IgD-negative memory B cell (primary cell): ENCODE measurements around the gene CHMP6. TPM values are rescaled to one million over a fixed set of nuclear protein-coding genes. Genes with fewer than 3 reads are reported as not detected.

ENCODE experiments used
- H3K27ac Mint-ChIP-seq, 3 donors: one replicate each; pipeline ENCODE4 v1.8.0; 2020 to 2022; ENCODE audit warnings: mild to moderate bottlenecking in 3 of 3, mixed read lengths in 3 of 3, moderate library complexity in 1 of 3
- H3K27me3 Mint-ChIP-seq: one replicate; pipeline ENCODE4 v1.8.0; 2021; ENCODE audit warnings: mixed read lengths
- H3K36me3 Mint-ChIP-seq: one replicate; pipeline ENCODE4 v1.8.0; 2020; ENCODE audit warnings: mild to moderate bottlenecking, mixed read lengths
- H3K4me1 Mint-ChIP-seq, 3 donors: one replicate each; pipeline ENCODE4 v1.8.0; 2020 to 2022; ENCODE audit warnings: mixed read lengths in 3 of 3, mild to moderate bottlenecking in 1 of 3
- H3K4me3 Mint-ChIP-seq, 4 donors: one replicate each; pipeline ENCODE4 v1.8.0; 2020 to 2022; ENCODE audit warnings: mild to moderate bottlenecking in 4 of 4, mixed read lengths in 4 of 4, moderate library complexity in 3 of 4
- H3K9me3 Mint-ChIP-seq, 3 donors: one replicate each; pipeline ENCODE4 v1.8.0; 2020 to 2021; ENCODE audit warnings: mixed read lengths in 3 of 3, mild to moderate bottlenecking in 1 of 3
- polyA plus RNA-seq: library from polyadenylated mRNA; unstranded; fragments of 300-500 nt; fragmentation: Illumina TruSeq; gene quantifications from one replicate; pipeline ENCODE4 v1.2.3, GENCODE V29; 2021

The CHMP6 gene
- polyA plus RNA-seq, 1 donor from 2014 or later: 30.2 TPM

DNA sequence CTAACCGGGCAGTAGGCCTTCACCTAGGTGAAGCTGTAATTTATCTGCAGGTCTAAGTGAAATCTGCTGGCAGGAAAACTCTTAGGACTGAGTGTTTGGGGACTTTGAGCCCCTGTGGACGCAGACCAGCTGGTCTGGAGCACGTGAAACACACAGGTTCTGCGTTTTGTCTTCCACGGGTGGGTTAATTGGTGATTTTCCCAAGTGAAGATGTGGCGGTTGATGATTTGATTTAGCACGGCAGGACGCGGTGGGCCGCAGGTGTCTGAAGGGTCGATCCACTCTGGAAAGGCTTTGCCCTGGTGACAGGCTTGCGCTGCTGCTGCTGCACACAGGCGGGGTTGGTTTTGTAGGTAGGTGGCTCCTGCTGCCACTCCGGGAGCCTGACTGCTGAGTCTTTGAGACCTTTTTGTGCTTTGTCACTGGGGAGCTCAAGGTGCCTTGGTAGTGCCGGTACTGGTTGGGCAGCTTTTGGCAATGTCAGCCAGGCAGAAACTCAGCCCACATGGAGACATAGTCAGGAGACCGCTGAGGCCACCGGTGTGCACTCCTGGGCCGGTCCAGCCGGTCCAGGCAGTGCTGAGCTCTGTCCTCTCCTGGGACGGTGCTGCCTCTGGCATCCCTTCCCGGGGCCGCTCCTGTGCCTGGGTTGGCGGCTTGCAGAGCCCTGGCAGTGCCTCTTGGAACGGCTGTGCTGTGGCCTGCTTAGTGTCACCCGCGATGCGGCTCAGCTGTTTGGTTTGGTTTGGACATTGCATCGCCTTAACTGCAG lies 45.6 kb downstream of the CHMP6 start:
- Mint-ChIP-seq H3K9me3 (no peaks in the 10 kb centered on the region), H3K27ac (peak overlapping the region; percentile 13 to 85 (median 67)), H3K36me3 (peaks cover 2% of the 10 kb centered on the region), H3K27me3 (peaks cover 23% of the 10 kb centered on the region), H3K4me1 (peaks cover 0 to 6% (median 2%) of the 10 kb centered on the region in 3 donors), H3K4me3 (peak overlapping the region in 2 of 4 donors; percentile 72 to 79)

- Mint-ChIP-seq H3K4me3 (peak overlapping the region in 2 of 4 donors; percentile 21 to 79), H3K9me3 (no peaks in the 10 kb centered on the region), H3K36me3 (peaks cover 2% of the 10 kb centered on the region), H3K27ac (peak overlapping the region in 2 of 3 donors; percentile 67 to 85), H3K27me3 (peaks cover 24% of the 10 kb centered on the region), H3K4me1 (peaks cover 0 to 6% (median 1%) of the 10 kb centered on the region in 3 donors)
Measured at GRCh38 chr17:81037798-81038733, 46.4 kb downstream of the CHMP6 start.

DNA sequence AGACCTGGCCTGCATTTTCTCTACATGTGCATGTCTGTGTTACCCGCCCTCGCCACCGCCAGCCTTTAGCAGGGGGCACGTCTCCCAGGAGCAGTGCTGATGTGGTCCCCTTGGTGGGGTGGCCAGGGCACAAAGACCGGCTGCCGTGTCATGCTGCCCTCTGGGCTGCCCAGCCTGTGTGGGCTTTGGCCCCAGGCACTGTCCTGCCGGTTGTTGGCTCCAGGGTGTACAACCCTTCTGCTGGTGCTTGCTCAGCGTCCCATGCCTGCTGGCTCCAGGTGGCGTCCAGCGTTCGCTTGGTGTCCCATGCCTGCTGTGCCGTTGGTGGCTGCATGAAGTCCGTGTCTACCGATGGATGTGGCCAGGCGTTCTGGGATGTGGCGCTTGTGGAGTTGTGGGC lies 47.5 kb downstream of the CHMP6 start:
- Mint-ChIP-seq H3K27me3 (peaks cover 19% of the 10 kb centered on the region), H3K36me3 (peaks cover 2% of the 10 kb centered on the region), H3K27ac (peak overlapping the region in 1 of 3 donors; percentile 67), H3K9me3 (no peaks in the 10 kb centered on the region), H3K4me3 (no peak overlapping the region), H3K4me1 (peaks cover 0 to 3% (median 1%) of the 10 kb centered on the region in 3 donors)

DNA sequence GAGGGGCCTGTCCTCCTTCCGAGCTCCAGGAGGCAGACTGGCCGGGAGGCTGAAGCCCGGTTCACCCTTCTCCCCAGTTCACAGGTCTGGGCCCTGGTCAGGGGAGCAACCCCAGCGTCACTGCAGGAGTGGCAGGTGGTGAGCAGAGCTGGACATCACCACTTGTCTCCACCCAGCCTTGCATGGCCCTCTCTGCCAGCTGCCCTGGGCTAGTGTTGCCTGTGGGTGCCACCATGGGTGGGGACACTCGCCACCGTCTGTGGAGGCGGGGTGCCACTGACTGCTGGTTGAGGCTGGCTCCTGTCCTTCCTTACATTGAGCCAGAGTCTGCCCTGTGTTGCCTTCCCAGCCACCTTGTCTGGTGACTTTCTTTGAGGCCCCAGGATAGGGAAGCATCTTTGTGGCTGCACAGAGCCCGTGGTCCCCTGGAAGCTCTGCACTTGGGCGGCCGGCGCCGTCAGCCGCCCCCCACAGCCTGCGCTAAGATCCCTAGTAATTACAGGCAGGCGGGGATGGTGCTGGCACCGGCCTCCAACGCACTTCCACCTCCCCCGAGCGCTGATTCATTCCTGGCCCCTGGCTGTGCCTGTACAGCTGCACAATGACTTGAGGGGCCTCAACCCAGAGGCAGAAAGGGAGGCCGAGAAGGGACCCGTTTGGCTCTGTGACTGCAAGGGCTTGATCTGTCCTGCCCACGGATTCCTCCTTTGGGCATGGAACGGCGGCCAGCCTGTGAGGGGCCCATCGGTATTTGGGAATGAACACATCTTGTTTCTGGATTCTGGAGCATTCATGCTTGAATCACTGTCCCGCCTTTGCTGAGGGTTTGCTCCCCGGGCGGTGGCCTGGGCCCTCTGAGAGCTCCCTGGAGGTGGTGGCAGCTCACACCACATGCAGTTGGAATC lies 48.5 kb downstream of the CHMP6 start:
- peaks cover 2% of the 10 kb centered on the region for H3K36me3 Mint-ChIP-seq
- no peak overlapping the region for H3K27ac Mint-ChIP-seq
- no peaks in the 10 kb centered on the region for H3K9me3 Mint-ChIP-seq
- H3K27me3 Mint-ChIP-seq: peaks cover 19% of the 10 kb centered on the region
- peaks cover 0 to 3% (median 1%) of the 10 kb centered on the region in 3 donors for H3K4me1 Mint-ChIP-seq
- no peak overlapping the region for H3K4me3 Mint-ChIP-seq

- Mint-ChIP-seq H3K9me3 (no peaks in the 10 kb centered on the region), H3K4me3 (peak overlapping the region in 1 of 4 donors; percentile 35), H3K4me1 (peaks cover 0 to 1% (median 0%) of the 10 kb centered on the region in 3 donors), H3K27ac (no peak overlapping the region), H3K36me3 (peaks cover 2% of the 10 kb centered on the region), H3K27me3 (peaks cover 16% of the 10 kb centered on the region)
Measured at GRCh38 chr17:81040791-81041337, 49.2 kb downstream of the CHMP6 start.

DNA sequence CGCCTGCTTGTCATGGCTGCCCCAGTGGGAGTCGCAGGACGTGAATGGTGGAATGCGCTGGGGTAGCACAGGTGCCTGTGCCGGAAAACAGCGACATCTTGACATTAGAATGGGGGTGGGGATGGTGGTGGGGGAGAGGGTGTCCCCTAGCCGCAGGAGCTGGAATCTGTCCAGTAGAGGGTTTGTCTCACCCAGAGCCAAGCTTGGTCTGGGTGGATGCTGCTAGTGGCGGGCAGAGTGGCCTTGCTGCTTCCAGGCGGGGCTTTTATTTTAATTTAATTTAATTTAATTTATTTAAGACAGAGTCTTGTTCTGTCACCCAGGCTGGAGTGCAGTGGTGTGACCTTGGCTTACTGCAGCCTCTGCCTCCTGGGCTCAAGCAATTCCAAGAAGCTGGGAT lies 51.0 kb downstream of the CHMP6 start:
- H3K27ac Mint-ChIP-seq: no peak overlapping the region

DNA sequence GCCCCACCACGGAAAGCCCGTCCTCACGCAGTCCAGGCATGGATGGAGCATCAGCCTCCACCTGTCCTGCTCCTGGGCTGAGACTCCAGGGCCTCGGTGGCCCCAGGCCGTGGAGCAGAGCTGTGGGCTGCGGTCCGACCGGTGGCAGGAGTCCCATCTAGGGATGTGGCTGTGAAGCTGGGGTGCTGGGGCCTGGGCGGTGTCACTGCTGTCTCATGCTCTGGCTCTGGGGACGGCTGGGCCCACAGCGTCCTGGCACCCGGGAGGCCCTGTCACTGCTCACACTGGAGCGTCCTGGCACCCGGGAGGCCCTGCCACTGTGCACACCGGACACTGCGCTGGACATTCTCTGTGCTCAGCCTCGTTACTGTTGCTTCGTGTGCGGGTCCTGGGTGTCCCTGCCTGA lies 51.7 kb downstream of the CHMP6 start:
- no peak overlapping the region for H3K4me3 Mint-ChIP-seq
- no peak overlapping the region for H3K27ac Mint-ChIP-seq

More for the DNA sequence above, 51.0 kb downstream of the CHMP6 start:
- Mint-ChIP-seq H3K4me1 (peaks cover 0 to 1% (median 0%) of the 10 kb centered on the region in 3 donors), H3K4me3 (no peak overlapping the region), H3K27me3 (peaks cover 13% of the 10 kb centered on the region), H3K36me3 (no peaks in the 10 kb centered on the region), H3K9me3 (no peaks in the 10 kb centered on the region)

DNA sequence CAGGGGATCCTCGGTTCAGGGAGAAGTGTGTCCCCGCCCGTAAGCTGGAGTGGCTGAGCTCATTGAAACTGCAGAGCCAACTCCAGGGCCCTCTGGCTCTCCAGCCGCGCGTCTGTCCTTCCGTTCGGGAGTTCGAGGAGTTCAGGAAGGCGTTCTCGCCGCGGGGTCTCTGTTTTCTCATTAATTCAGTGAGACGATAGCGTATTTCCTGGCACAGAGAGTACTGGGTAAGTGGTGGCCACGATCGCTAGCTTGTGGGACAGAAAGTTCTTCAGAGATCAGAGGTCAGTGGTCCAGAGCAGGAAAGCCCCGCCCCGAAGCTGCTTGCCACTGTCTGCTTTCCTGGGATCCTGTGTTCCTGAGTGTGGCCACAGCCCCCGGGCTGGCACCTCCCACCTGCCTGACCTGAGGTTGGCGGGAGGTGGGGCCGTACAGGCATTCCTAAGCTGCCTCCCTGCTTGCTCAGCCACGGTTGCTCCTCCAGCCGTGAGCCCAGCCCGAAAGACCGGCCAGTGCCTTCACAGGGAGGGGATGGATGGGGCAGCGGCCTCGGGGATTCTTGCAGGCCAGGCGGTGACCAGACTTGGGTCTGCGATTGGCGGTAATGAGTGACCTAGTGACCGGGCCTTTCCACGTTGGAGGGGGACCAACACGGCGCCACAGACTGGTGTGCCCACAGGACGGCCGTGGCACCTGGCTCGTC lies 52.2 kb downstream of the CHMP6 start:
- no peaks in the 10 kb centered on the region for H3K36me3 Mint-ChIP-seq
- H3K4me3 Mint-ChIP-seq: no peak overlapping the region
- H3K27ac Mint-ChIP-seq: no peak overlapping the region
- H3K27me3 Mint-ChIP-seq: peaks cover 15% of the 10 kb centered on the region
- H3K4me1 Mint-ChIP-seq: peaks cover 0 to 1% (median 0%) of the 10 kb centered on the region in 3 donors
- H3K9me3 Mint-ChIP-seq: no peaks in the 10 kb centered on the region

More for the DNA sequence above, 51.7 kb downstream of the CHMP6 start:
- H3K36me3 Mint-ChIP-seq: no peaks in the 10 kb centered on the region
- H3K4me1 Mint-ChIP-seq: peaks cover 0 to 1% (median 0%) of the 10 kb centered on the region in 3 donors
- H3K9me3 Mint-ChIP-seq: no peaks in the 10 kb centered on the region
- peaks cover 13% of the 10 kb centered on the region for H3K27me3 Mint-ChIP-seq

DNA sequence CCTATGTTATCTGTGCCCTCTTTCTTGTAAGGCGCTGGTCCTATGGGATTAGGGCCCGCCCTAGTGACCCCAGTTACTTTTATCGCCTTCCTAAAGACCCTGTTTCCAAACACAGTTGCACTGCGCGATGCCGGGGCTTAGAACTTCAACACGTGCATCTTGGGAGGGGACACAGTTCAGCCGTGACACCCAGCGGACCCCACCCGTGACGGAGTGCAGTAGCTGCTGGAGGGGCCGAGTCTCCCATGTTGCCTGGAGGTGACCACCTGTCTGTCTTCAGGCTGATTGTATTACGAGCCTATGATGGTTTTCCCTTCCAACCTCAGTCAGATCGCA lies 52.8 kb downstream of the CHMP6 start:
- Mint-ChIP-seq H3K27ac (no peak overlapping the region), H3K9me3 (no peaks in the 10 kb centered on the region), H3K4me3 (no peak overlapping the region), H3K4me1 (peaks cover 2 to 4% (median 4%) of the 10 kb centered on the region in 3 donors), H3K27me3 (peaks cover 15% of the 10 kb centered on the region), H3K36me3 (no peaks in the 10 kb centered on the region)

- Mint-ChIP-seq H3K27me3 (peaks cover 15% of the 10 kb centered on the region), H3K27ac (peak overlapping the region in 1 of 3 donors; percentile 31), H3K4me1 (peaks cover 4 to 6% (median 4%) of the 10 kb centered on the region in 3 donors), H3K9me3 (no peaks in the 10 kb centered on the region), H3K4me3 (no peak overlapping the region), H3K36me3 (no peaks in the 10 kb centered on the region)
Measured at GRCh38 chr17:81044764-81045589, 53.3 kb downstream of the CHMP6 start.

DNA sequence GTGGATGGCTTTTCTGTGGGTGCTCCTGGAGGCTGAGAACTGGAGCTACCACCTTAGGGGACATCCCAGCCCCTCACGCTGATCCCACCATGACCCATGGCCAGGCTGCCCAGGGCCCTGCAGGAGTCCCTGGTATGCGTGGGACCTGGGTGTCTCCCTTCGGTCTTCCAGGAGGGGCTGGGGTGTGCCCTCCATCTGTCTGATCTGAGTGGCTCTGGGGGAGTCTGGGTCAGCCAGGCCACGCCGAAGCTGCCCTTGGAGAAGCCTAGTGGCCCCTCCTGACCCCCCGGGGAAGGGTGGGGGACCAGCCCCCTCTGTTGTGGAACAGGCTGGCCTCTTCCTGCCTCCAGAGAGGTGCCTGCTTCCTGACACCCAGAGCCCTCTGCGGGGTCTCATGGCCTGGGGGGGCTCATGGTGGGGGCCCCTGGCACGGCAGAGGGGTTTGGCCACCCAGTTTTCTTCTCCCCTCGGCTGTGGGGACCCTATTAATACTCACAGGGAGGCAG lies 54.0 kb downstream of the CHMP6 start:
- H3K36me3 Mint-ChIP-seq: no peaks in the 10 kb centered on the region
- no peaks in the 10 kb centered on the region for H3K9me3 Mint-ChIP-seq
- peaks cover 15% of the 10 kb centered on the region for H3K27me3 Mint-ChIP-seq
- H3K4me1 Mint-ChIP-seq: peaks cover 4 to 10% (median 8%) of the 10 kb centered on the region in 3 donors
- H3K27ac Mint-ChIP-seq: peak overlapping the region in 1 of 3 donors; percentile 31
- H3K4me3 Mint-ChIP-seq: no peak overlapping the region

DNA sequence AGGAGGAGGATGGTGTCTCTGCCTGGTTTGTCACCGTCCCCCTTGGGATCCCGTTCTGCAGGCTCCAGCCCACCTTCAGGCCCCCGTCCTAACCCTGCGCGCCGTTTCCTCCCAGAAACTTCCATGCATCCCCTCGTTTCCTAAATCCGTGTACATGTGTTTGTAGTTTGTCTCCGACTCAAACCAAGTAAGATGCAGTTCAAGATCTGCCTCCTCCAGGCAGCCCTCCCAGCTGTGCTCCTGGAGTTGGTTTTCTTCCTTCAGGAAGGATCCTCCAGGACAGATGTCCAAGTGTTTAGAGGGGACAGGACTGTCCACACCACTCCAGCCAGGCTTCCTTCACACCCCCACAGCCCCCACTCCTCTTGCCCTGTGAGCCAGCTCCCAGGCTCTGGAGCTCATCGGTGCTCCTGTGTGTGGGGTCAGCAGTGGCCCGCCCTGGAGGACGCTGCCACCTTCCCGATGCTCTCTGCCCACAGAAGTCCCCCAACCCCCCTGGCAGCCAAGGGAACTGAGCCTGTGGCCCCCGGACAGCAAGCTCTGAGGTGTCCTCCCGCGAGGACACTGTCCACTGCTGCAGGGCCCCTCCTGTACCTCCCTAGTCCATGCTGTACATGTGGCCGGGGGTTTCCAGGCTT lies 54.6 kb downstream of the CHMP6 start:
- Mint-ChIP-seq H3K4me3 (no peak overlapping the region), H3K27me3 (peaks cover 15% of the 10 kb centered on the region), H3K4me1 (peaks cover 8 to 10% (median 9%) of the 10 kb centered on the region in 3 donors), H3K27ac (no peak overlapping the region), H3K9me3 (no peaks in the 10 kb centered on the region), H3K36me3 (no peaks in the 10 kb centered on the region)
